GM12891 (cell line): ENCODE measurements around the gene NEDD4L.

Source experiments
- DNase-seq: peaks from one replicate; pipeline ENCODE4 v3.0.0; 2011; ENCODE audit warnings: low spot score; ENCODE audit not compliant: insufficient read length
- FAIRE-seq: peaks from 2 replicates; lab custom pipeline; 2011; peaks lifted over from hg19 to GRCh38; lab: Jason Lieb, UNC
- PAX5 ChIP-seq: IDR thresholded peaks from 2 replicates; pipeline ENCODE4 v1.6.1; 2011; ENCODE audit warnings: low read length, moderate library complexity, mild to moderate bottlenecking; ENCODE audit not compliant: insufficient read depth, severe bottlenecking
- POLR2A ChIP-seq: IDR thresholded peaks from 2 replicates; pipeline ENCODE4 v1.6.1; 2011; ENCODE audit warnings: low read depth, low read length, control low read depth
- POLR2AphosphoS5 ChIP-seq: IDR thresholded peaks from 2 replicates; pipeline ENCODE4 v1.6.1; 2011; ENCODE audit warnings: low read depth, low read length, control low read depth
- POU2F2 ChIP-seq: IDR thresholded peaks from 2 replicates; pipeline ENCODE4 v1.6.1; 2011; ENCODE audit warnings: low read depth, mild to moderate bottlenecking, control low read depth, low read length, moderate library complexity
- SPI1 ChIP-seq: IDR thresholded peaks from 2 replicates; pipeline ENCODE4 v1.6.1; 2011; ENCODE audit warnings: low read depth, low read length, control low read depth
- TAF1 ChIP-seq: IDR thresholded peaks from 2 replicates; pipeline ENCODE4 v1.6.1; 2011; ENCODE audit warnings: low read depth, low read length, control low read depth

The NEDD4L gene

DNA sequence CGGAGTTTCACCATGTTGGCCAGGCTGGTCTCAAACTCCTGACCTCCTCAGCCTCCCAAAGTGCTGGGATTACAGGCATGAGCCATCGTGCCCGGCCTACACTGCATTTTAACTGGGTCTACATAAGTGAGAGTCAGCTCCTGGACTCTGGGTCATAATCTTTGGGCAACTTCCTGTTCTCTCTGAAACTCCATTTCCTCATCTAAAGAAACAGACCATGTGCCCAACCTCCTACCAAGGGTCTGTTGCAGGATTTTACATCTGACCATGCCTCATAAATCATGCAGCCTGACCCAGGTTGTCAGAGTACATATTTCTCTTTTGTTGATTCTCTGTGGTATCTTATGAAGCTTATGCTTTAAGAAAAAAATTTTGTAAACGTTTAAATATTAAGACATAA, 304.5 kb downstream of the NEDD4L start:
- DNase-seq = no peak

DNA sequence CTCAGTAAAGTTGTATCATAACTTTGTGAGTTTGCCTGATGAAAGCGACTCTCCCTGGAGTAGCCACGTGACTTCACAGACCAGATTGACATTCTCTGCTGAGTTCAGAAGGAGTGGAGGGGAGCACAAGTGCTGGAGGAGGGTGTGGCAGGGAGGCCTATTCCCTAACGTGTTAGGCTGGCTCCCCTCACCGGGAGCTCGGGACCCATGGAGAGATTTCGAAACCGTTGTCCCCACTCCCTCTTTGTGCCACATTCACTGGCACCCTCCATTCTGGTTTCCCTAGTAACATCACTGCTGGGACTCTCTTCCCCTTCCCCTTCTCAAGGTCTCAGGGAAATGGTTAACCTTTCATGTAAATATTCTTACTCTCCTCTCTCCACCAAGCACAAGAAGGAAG, 304.9 kb downstream of the NEDD4L start:
- DNase-seq (no peak), FAIRE-seq (no peak)
- TF ChIP-seq POLR2AphosphoS5 (no peak), SPI1 (no peak)

More for the DNA sequence above, 304.5 kb downstream of the NEDD4L start:
- FAIRE-seq = peak; percentile 20
- TF ChIP-seq TAF1 (no peak), SPI1 (no peak), PAX5 (no peak), POU2F2 (no peak), POLR2AphosphoS5 (no peak), POLR2A (no peak)

GRCh38 chr18:58349650-58350049, 305.6 kb downstream of the NEDD4L start:
- no peak for TF ChIP-seq PAX5
- TF ChIP-seq SPI1 = no peak
- TF ChIP-seq POU2F2 = no peak
- no peak for TF ChIP-seq POLR2AphosphoS5
- no peak for TF ChIP-seq POLR2A
- TF ChIP-seq TAF1 = no peak
- FAIRE-seq (no peak), DNase-seq (no peak)

DNA sequence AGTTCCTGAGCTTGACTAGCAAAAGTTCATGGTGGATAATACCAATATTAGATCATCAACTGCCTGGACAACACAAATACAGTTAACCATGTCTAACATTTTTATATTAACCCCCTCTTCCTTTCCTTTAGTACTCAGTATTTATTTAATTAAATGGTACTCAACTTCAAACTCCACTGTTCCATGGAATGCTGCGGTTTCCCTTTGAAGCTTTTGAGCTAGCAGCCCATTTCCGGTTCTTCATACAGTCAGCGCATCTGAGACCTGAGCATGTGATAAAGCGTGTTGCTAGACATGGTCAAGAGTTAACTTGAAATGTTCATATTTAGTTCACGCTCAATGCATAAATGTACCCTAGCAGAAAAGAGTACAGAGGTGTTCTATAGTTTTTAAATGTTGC, 306.5 kb downstream of the NEDD4L start:
- no peak for DNase-seq
- no peak for TF ChIP-seq SPI1
- TF ChIP-seq POLR2AphosphoS5 = no peak
- no peak for TF ChIP-seq POU2F2
- TF ChIP-seq TAF1 = no peak
- no peak for TF ChIP-seq PAX5
- TF ChIP-seq POLR2A = no peak
- FAIRE-seq = no peak

DNA sequence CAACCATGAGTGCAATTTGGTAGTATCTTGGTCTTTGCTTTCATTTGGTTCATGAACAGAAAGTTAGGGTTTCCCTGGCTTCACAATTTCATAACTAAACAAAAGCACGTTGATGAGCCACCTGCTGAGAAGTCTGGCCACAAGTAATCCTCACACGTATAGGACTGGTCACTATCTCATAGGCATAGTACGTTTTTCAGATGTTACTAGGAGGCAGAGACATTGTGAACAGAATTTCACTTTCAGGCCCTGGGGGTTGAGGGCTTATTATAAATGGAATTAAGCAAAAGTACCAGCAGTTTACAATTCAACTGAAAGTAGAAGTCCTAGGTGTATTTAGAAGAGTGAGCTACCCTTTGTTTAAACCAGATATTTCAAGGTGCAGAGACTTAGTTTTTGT, 307.8 kb downstream of the NEDD4L start:
- DNase-seq (no peak), FAIRE-seq (no peak)
- no peak for TF ChIP-seq SPI1
- no peak for TF ChIP-seq PAX5
- no peak for TF ChIP-seq POU2F2
- no peak for TF ChIP-seq POLR2AphosphoS5
- TF ChIP-seq POLR2A = no peak
- no peak for TF ChIP-seq TAF1

GRCh38 chr18:58353581-58353980, 309.6 kb downstream of the NEDD4L start:
- TF ChIP-seq POLR2AphosphoS5 (no peak), SPI1 (no peak), TAF1 (no peak), POU2F2 (no peak)
- DNase-seq (no peak), FAIRE-seq (no peak)

DNA sequence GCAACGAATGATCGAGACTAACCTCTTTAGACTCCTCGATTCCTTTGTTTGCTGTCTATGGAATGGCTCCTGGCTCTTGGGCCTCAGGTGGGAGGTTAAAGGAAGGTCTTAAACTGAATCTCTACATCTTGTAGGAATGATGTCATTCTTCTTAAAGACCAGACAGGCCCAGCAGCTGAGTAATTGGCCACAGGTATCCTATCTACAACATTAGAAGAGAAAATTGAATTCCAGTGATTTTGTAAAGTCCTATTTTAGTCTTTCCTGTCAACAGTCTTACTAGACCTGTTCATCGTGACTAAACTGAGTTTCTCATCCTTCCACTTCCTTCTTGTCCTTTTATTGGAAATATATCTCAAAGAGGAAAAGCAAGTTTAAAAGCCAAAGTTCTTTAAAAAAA, 310.0 kb downstream of the NEDD4L start:
- DNase-seq = no peak
- TF ChIP-seq POLR2A (no peak), POU2F2 (no peak), POLR2AphosphoS5 (no peak), SPI1 (no peak), PAX5 (no peak), TAF1 (no peak)
- FAIRE-seq = no peak

GRCh38 chr18:58354791-58355190, 310.8 kb downstream of the NEDD4L start:
- TF ChIP-seq PAX5 = no peak
- no peak for TF ChIP-seq POLR2AphosphoS5
- no peak for TF ChIP-seq POU2F2
- TF ChIP-seq POLR2A = no peak
- TF ChIP-seq TAF1 = no peak
- no peak for TF ChIP-seq SPI1
- DNase-seq = no peak
- FAIRE-seq = no peak

DNA sequence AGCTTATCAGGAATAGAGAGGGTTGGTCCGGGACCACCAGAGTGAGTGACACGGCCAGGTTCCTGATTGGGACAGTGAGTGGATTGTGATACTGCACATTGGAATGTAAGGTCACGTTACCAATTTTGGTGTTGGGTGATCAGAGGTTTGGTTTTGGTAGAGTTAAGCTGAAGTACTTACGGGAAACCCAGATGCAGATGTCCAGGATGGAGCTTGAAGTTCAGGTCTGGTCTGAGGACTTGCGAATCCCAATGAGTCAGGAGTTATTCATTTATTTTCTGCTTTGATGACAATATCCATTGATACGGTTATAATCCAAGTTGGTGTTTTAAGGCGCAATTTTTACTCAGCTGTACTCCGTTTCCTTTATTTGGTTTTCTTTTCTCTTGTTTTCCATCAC, 311.2 kb downstream of the NEDD4L start:
- DNase-seq (no peak), FAIRE-seq (no peak)
- TF ChIP-seq POLR2A = no peak
- TF ChIP-seq TAF1 = no peak
- no peak for TF ChIP-seq POU2F2
- TF ChIP-seq PAX5 = no peak
- no peak for TF ChIP-seq SPI1
- TF ChIP-seq POLR2AphosphoS5 = no peak

DNA sequence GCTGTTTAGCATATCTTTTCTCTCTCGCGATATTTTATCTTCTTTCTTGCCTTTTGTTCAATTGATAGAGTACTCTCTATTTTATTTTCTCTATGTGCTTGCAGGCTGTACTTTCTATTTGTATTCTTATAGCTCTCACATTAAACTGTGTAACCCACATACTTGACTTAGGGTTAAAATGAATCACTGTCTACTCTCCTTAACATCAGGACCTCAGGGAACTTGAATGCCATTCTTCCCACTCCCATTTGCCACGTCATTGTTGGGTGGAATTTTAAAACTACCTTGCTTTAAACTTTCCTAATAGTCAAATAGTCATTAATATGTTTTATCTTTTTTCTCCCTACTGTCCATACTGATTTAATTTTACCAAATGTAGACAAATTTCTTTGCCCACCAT, 315.2 kb downstream of the NEDD4L start:
- FAIRE-seq = no peak
- TF ChIP-seq POU2F2 (no peak), PAX5 (no peak), POLR2AphosphoS5 (no peak), TAF1 (no peak), SPI1 (no peak), POLR2A (no peak)
- no peak for DNase-seq

DNA sequence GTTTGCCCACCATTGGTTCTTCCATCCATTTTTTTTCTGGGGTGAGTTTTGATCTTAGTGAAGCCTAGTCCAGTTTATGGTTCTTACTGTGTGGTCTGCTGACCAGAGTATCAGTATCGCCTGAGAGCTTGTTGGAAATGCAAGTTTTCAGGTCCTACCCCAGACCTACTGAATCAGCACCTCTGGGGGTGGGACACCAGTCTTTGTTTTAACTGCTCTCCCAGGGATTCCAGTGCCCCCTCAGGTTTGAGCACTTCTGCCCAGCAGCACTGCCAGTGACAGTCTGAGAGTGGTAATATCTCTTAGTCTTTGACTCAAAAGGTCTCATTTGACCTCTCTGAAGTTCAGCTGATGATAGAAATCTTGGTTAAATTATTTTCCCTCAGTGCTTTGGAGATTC, 315.6 kb downstream of the NEDD4L start:
- DNase-seq (no peak), FAIRE-seq (no peak)
- TF ChIP-seq POU2F2 = no peak
- TF ChIP-seq TAF1 = no peak
- no peak for TF ChIP-seq SPI1
- TF ChIP-seq PAX5 = no peak
- no peak for TF ChIP-seq POLR2AphosphoS5
- TF ChIP-seq POLR2A = no peak
